Stimulated activated CD4-positive, alpha-beta T cell treated with anti-CD3 and anti-CD28 coated beads, TNF-alpha, amount 100 ng/mL, for 48 hours (primary cell): ENCODE results near the gene TEP1.
"Not testable (repeated sequence)": the region's sequence is repeated elsewhere in the genome, so short reads cannot be mapped to it uniquely, and the experiment has no call there.

Experiments
- DNase-seq, 3 donors: peaks; one replicate each; pipeline ENCODE4 v3.0.0-alpha.2; 2020; ENCODE audit warnings: low read depth in 3 of 3

Gene TEP1

GRCh38 chr14:20412876-20413743 is at the start of gene TEP1:
TSS of gene TEP1 (minus strand) at chr14:20413501. CDS start at chr14:20408439, 5,062 bp downstream.
- DNase-seq = peak; percentile 62 to 76 (median 62)

DNA sequence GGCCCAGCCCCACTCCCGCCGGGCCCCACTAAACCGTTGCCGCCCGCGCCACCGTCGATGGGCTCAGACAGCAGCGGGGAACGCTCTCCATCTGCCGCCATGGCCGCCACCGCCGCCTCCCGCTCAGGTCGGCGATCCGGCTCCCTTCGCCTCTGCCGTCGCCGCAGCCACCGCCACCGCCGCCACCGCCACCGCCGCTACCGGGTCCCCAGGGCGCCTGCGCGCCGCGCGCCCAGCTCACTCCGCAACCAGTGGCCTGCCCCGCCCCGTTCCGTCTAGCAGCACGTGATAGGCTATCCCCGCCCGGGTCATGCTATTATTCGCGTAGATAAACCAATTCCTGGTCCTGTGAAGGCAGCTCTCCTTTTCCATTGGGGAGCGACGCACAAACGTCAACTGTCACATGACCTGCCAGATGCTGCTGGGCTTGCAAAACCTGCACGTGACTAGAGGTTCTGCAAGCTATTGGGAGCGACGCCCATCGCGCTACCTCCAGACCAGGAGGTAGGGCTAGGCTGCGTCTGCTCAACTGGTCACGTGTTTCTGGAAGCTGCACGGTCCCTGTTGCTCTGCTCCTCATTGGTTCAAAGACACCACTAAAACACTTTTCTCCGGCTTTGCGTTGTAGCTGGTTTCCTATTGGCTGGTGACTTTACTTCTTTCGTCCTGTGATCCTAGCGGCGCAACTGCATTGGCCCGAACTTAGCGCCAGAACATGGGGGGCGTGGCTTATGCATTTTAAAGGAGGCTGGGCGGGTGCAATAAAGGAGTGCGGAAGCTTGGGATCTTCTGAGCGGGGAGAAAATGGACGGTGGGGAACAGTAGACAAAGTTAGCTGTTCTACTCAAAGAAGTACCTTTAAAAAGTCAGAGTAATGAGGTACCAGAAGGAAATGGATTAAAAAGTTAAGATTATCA is 48.2 kb upstream of the TEP1 start, which contains the start of gene PIP4P1:
PIP4P1 (minus strand) TSS at position 210 of the 917 bp plus-strand sequence; CDS start at position 101, 109 bp downstream.
- peak; percentile 93 to 97 (median 95) for DNase-seq

GRCh38 chr14:20460458-20461224 is 47.3 kb upstream of the TEP1 start:
- DNase-seq = peak in 1 of 3 donors; percentile 37

DNA sequence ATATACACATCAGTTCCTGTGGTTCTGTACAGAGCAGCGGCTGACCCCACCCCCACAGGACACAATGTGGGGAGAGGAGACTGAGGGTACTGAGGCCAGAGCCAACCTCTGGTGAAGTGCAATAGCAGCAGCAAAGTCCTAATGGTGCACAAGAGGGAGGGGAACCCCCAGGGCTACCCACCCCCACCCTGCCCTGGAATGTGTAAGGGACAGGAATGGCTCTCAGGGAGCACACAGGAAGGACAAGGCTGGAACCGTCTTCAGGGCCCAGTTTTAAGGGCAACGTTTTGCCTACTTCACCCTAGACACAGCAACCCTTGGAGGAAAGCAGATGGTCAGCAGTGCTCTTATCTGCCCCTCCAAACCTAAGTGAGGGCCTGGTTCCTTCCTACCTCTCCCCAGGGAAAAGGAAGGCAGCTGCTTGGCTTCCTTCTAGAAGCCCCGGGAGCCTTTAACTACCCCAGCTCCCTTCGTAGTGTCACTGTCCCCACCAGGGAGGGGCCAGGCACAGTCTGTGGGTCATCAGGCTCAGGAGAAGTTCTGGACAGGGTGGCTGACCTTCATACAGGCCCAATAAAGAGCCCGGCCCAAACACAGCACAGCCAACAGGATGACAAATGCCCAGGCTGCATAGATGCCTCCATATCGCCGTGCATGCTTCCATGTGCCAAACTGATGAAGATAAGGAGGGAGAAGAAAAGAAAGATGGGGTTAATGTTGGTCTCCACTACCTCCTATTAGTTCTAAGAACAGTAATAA is 44.9 kb upstream of the TEP1 start:
- no peak for DNase-seq

DNA sequence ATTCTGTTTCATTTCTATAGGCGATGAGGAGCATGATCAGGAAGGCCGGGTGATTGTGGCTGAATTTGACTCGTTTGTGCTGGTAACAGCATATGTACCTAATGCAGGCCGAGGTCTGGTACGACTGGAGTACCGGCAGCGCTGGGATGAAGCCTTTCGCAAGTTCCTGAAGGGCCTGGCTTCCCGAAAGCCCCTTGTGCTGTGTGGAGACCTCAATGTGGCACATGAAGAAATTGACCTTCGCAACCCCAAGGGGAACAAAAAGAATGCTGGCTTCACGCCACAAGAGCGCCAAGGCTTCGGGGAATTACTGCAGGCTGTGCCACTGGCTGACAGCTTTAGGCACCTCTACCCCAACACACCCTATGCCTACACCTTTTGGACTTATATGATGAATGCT is 43.7 kb upstream of the TEP1 start:
- DNase-seq = no peak

DNA sequence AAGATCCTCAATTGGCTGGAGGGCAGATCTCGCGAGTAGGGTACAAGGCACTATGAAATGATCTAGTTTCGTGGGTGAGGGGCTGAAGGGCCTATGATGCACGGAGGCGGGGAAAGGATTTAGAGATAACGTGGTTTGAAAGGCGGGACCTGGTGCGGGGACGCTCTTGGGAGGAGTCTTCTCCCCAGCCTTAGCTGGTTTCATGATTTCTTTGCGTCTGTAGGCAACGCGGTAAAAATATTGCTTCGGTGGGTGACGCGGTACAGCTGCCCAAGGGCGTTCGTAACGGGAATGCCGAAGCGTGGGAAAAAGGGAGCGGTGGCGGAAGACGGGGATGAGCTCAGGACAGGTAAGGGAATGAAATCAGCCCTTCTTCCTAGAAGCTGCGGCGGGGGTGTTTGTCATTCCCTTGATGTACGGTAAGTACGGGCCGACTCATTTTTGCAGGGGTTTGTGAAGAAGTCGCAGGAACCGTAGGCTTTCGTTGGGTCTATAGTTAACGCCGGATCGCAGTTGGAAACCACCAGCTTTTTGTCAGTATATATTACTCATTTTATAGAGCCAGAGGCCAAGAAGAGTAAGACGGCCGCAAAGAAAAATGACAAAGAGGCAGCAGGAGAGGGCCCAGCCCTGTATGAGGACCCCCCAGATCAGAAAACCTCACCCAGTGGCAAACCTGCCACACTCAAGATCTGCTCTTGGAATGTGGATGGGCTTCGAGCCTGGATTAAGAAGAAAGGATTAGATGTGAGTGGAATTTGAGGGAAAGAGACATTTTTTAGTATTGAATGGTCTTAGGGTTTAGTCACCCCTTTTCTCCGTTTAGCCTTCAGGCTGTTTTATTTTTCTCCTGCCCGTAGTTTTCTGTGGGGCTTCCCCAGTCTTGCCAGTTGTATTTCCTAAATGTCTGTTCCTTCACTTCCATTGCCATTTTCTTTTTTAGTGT is 42.3 kb upstream of the TEP1 start:
- peak in 2 of 3 donors; percentile 52 to 66 for DNase-seq

- DNase-seq = peak; percentile 95 to 98 (median 96)
Observed at GRCh38 chr14:20454516-20455354, 41.4 kb upstream of the TEP1 start, which contains the start of the genes APEX1 and OSGEP. TSS of gene APEX1 (plus strand) at chr14:20455226. CDS start at chr14:20455646, 420 bp downstream. TSS of gene OSGEP (minus strand) at chr14:20454812. CDS start at chr14:20454683, 129 bp downstream.

DNA sequence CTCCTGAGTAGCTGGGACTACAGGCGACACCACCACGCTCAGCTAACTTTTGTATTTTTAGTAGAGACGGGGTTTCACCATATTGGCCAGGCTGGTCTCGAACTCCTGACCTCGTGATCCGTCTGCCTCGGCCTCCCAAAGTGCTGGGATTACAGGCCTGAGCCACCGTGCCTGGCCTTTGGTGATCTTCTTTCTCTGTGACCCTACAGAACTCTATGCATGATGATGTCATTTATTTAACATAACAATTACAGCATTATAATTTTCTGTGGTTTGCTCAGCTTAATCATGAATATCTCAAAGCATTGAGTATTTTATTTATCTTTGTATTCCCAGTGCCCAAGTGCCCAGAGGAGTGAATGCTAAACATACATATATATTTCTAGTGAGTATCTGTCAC is 39.5 kb upstream of the TEP1 start:
- DNase-seq = not testable (repeated sequence)

DNA sequence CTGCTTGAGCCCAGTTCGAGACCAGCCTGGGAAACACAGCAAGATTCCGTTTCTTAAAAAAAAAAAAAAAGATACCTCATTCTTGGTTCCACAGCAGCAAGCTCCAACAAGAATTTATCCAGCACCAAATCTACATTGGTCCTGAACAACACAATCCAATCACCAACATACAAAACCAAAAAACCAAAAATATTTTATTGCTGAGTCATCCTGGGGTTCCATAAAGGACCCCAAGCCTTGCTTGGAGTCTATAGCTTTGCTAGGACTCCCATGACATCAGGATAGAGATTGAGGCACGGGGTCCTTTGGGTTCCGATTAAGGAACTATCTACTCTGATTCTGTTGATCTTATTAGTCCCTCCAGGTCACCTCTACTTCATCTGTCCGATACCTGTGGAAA is 33.6 kb upstream of the TEP1 start:
- DNase-seq = no peak

- not testable (repeated sequence) for DNase-seq
Observed at GRCh38 chr14:20443650-20444049, 30.3 kb upstream of the TEP1 start.

DNA sequence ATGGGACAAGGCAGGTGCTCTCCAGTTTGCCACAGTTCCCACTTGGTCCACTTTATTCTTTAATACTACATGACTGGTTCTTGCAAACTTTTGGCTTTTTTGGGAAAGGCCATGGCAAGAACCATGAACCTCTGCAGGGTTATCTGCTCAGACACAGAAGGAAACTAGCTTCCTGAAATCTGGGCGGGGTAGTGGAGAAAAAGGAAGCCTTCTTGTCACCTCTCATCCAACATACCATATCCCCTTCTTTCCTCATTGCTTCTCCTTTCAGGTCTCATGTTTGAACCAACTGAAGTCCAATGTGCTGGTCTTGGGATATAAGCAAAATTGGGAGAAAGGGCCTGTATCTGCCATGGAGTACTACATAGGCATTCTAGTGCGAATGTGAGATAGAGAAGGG is 28.2 kb upstream of the TEP1 start:
- no peak for DNase-seq

GRCh38 chr14:20440882-20441281 is 27.6 kb upstream of the TEP1 start:
- peak in 1 of 3 donors; percentile 12 for DNase-seq

DNA sequence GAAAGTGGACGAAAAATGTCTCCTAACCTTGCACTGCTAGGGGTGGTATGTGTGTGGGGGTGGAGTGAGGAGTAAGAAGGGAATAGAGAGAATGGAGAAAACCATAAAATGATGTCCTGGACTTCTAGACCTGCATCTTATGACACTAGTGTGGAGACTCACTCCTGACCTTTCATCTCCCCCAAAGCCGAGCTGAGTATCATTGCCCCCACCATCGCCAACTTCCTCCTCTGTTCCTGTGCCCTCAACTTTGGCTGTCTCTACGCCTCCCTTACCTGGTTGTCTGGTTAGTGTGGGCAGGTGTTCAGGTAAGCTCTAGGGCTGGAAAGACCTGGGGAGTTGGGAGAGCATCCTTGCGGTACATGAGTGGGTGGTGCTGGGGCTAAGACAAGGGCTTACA is 27.2 kb upstream of the TEP1 start:
- no peak for DNase-seq

GRCh38 chr14:20438664-20439063 is 25.4 kb upstream of the TEP1 start:
- no peak for DNase-seq

DNA sequence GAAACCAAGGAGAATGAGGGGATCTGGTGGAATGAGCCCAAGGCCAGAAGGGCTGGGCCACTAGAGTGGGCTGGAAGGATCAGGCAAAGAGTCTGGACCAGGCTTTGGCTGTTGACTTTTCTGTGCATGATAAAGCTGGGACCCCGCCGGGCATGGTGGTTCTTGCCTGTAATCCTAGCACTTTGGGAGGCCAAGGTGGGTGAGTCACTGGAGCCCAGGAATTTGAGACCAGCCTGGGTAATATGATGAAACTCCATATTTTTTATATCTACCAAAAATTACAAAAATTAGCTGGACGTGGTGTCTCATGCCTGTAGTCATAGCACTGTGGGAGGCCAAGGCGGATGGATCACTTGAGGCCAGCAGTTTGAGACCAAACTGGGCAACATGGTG is 23.1 kb upstream of the TEP1 start:
- no peak for DNase-seq

GRCh38 chr14:20435582-20436362 is 22.5 kb upstream of the TEP1 start, which contains the start of gene KLHL33:
TSS of gene KLHL33 (minus strand) at chr14:20436166. CDS start at chr14:20435811, 355 bp downstream.
- DNase-seq = no peak
